ENCODE data around the gene POLG2.

DNA sequence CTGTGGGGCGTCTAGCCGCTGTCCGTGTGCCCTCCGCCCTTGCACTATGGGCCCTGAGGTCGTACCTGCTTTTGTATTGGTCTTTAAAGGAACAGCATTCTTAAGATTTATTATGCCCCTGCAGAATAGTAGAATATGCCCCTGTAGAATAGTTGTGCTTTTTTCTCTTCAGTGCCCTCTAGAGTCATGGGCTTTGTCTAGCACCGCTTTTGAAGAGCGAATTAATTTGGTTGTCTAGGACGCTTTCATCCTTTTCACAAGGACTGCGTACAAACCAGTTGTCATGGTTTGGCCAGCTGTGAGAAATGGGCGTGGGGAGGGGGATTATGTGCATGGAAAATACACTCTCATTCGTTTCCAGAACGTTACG, 10.5 kb upstream of the POLG2 start:
- TF ChIP-seq, protein P1, sequence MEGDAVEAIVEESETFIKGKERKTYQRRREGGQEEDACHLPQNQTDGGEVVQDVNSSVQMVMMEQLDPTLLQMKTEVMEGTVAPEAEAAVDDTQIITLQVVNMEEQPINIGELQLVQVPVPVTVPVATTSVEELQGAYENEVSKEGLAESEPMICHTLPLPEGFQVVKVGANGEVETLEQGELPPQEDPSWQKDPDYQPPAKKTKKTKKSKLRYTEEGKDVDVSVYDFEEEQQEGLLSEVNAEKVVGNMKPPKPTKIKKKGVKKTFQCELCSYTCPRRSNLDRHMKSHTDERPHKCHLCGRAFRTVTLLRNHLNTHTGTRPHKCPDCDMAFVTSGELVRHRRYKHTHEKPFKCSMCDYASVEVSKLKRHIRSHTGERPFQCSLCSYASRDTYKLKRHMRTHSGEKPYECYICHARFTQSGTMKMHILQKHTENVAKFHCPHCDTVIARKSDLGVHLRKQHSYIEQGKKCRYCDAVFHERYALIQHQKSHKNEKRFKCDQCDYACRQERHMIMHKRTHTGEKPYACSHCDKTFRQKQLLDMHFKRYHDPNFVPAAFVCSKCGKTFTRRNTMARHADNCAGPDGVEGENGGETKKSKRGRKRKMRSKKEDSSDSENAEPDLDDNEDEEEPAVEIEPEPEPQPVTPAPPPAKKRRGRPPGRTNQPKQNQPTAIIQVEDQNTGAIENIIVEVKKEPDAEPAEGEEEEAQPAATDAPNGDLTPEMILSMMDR (IDR thresholded peaks at IDR 0.05): peak; percentile 14 to 56 (median 48)
- TF ChIP-seq POLR2A (IDR thresholded peaks at IDR 0.05): no peak
